GM12878 (cell line): ENCODE results near the gene ABCA9. TPM values are rescaled to one million over a fixed set of nuclear protein-coding genes. Genes with fewer than 3 reads are reported as not detected.

Experiments
- ATAC-seq: fragments of 200-7000 bp; cut with Tn5 transposase; 3 replicates; pipeline ENCODE4 v1.9.1; 2020; ENCODE audit warnings: mild to moderate bottlenecking, moderate library complexity
- BruUV-seq: library from RNA; stranded (reverse); fragments of 400-500 nt; replicated peaks from 2 replicates; lab custom pipeline; 2021; lab: Mats Ljungman, UMichigan
- CTCF ChIA-PET: fragments of 300-600 bp; sonication (Branson Sonifier 250); formaldehyde crosslinking; extraction: SDS; loops from one replicate; lab custom pipeline; 2021; ENCODE audit warnings: inconsistent platforms; lab: Yijun Ruan, JAX
- POLR2A ChIA-PET: fragments of 350-600 bp; formaldehyde crosslinking; extraction: SDS; loops from one replicate; lab custom pipeline; 2021; ENCODE audit warnings: inconsistent platforms; lab: Charles Lee
- RAD21 ChIA-PET: fragments of 300-600 bp; sonication (Branson Sonifier 250); formaldehyde crosslinking; loops from one replicate; lab custom pipeline; 2023; ENCODE audit warnings: antibody characterized with exemption; ENCODE audit not compliant: unreplicated experiment; lab: Charles Lee
- SMC1A ChIA-PET: fragments of 300-600 bp; sonication (Branson Sonifier 250); formaldehyde crosslinking; loops from one replicate; lab custom pipeline; 2023; ENCODE audit not compliant: unreplicated experiment, uncharacterized antibody; lab: Charles Lee
- DNase-seq: peaks from one replicate; pipeline ENCODE4 v3.0.0-alpha.2; 2011; ENCODE audit warnings: low read depth, low spot score
- FAIRE-seq: peaks from 3 replicates; lab custom pipeline; 2011; peaks lifted over from hg19 to GRCh38; lab: Jason Lieb, UNC
- H2AFZ ChIP-seq: 2 replicates; pipeline ENCODE4 v1.6.0; 2011; ENCODE audit warnings: low read depth, low read length, control low read depth; ENCODE audit not compliant: control insufficient read depth
- H3K27ac ChIP-seq: 2 replicates; pipeline ENCODE4 v1.5.1; 2011; ENCODE audit warnings: control low read depth; ENCODE audit not compliant: control insufficient read depth, insufficient read depth
- H3K27me3 ChIP-seq, 2 experiments: replicated peaks in 1 of 2; 2 replicates each; pipeline versions ENCODE4 v1.6.0 to v1.6.1; 2011; ENCODE audit warnings: low read length in 1 of 2; ENCODE audit not compliant: control insufficient read depth in 2 of 2, insufficient read depth in 2 of 2
- H3K36me3 ChIP-seq, 2 experiments: 2 replicates each; pipeline ENCODE4 v1.5.1; 2011; ENCODE audit warnings: low read length in 1 of 2; ENCODE audit not compliant: control insufficient read depth in 2 of 2, insufficient read depth in 2 of 2
- H3K4me1 ChIP-seq: 2 replicates; pipeline ENCODE4 v1.6.1; 2011; ENCODE audit warnings: mild to moderate bottlenecking, low read length, moderate library complexity, mixed read lengths; ENCODE audit not compliant: control insufficient read depth, insufficient read depth
- H3K4me2 ChIP-seq: 2 replicates; pipeline ENCODE4 v1.6.0; 2011; ENCODE audit warnings: control low read depth; ENCODE audit not compliant: control insufficient read depth, insufficient read depth
- H3K4me3 ChIP-seq: fragments of 200-600 bp; sonication (generic); 2 replicates; pipeline ENCODE4 v1.5.1; 2016
- H3K79me2 ChIP-seq: 2 replicates; pipeline ENCODE4 v1.6.0; 2011; ENCODE audit warnings: low read length; ENCODE audit not compliant: control insufficient read depth, insufficient read depth
- H3K9ac ChIP-seq: 2 replicates; pipeline ENCODE4 v1.8.0; 2011; ENCODE audit warnings: low read length, control low read depth, mixed read lengths; ENCODE audit not compliant: control insufficient read depth, insufficient read depth
- H3K9me3 ChIP-seq: replicated peaks from 3 replicates; pipeline ENCODE4 v1.5.1; 2011; ENCODE audit warnings: mild to moderate bottlenecking, low read length; ENCODE audit not compliant: control insufficient read depth, insufficient read depth
- H4K20me1 ChIP-seq: 2 replicates; pipeline ENCODE4 v1.6.0; 2011; ENCODE audit not compliant: control insufficient read depth, insufficient read depth
- DPF2 ChIP-seq: fragments of 450-650 bp; IDR thresholded peaks from 2 replicates; pipeline ENCODE4 v1.6.1; 2017; ENCODE audit warnings: mild to moderate bottlenecking
- EZH2 ChIP-seq: IDR thresholded peaks from 2 replicates; pipeline ENCODE4 v1.6.1; 2012; ENCODE audit warnings: low read depth, mild to moderate bottlenecking, control low read depth, inconsistent platforms, low read length, borderline replicate concordance; ENCODE audit not compliant: control insufficient read depth
- MYB ChIP-seq: fragments of 150-350 bp; IDR thresholded peaks from 2 replicates; pipeline ENCODE4 v1.6.1; 2014; ENCODE audit warnings: mild to moderate bottlenecking, low read depth, low read length, borderline replicate concordance
- TBL1XR1 ChIP-seq: IDR thresholded peaks from 2 replicates; pipeline ENCODE4 v1.6.1; 2012; ENCODE audit warnings: low read depth, low read length, improper control_type of control experiment
- WGBS: methylation state at CpG from one replicate; pipeline ENCODE4 v1.1.6; 2016; ENCODE audit warnings: low lambda C conversion rate; ENCODE audit not compliant: insufficient replicate concordance, insufficient coverage; ENCODE audit errors: missing lambda C conversion rate; 5-methylcytosine and 5-hydroxymethylcytosine counted together
- in situ Hi-C: fragments of 300-500 bp; cut with MboI; formaldehyde crosslinking; loops from 9 replicates; pipeline ENCODE4 v1.14.3; 2018; ENCODE audit warnings: mixed read lengths
- intact Hi-C: fragments of 100-400 bp; cut with micrococcal nuclease; formaldehyde crosslinking; loops from one replicate; pipeline ENCODE4 v1.14.2; 2022; ENCODE audit not compliant: unreplicated experiment
- polyA plus RNA-seq, 11 experiments: library from polyadenylated mRNA; depleted of rRNA in 4 of 11; unstranded in 6 of 11; stranded (reverse) in 5 of 11; fragments of >200 nt; fragmentation: Nextera tagmentation in 4 of 11; fragmentation: Illumina TruSeq in 1 of 11; extraction: Ambion mirVana in 4 of 11; extraction: Trizol in 1 of 11; gene quantifications; 1 replicate in 1 of 11; 2 replicates in 10 of 11; pipeline versions ENCODE4 v1.2.1 to v1.2.3, GENCODE V29; 2011 to 2016; ENCODE audit warnings: inconsistent platforms in 2 of 11, missing spikeins in 2 of 11, low read depth in 1 of 11
- total RNA-seq, 4 experiments: library from RNA; depleted of rRNA in 3 of 4; stranded (reverse); fragments of >200 nt in 3 of 4; fragmentation: Illumina TruSeq in 1 of 4; extraction: Trizol in 1 of 4; gene quantifications; 2 replicates each; pipeline versions ENCODE4 v1.2.1 to v1.2.3, GENCODE V29; 2013 to 2021
- TF ChIP-seq, protein P1 (sequence below): fragments of 150-350 bp; IDR thresholded peaks from 2 replicates; pipeline ENCODE4 v1.6.1; 2014; ENCODE audit warnings: mild to moderate bottlenecking, low read depth, low read length

ABCA9 gene
- total and polyA plus RNA-seq, 10 of the 15 experiments (the other 5 are each of a cell fraction or from before 2014, with no cell fraction given): under 0.01 to 2.9 (median 0.31) TPM

DNA sequence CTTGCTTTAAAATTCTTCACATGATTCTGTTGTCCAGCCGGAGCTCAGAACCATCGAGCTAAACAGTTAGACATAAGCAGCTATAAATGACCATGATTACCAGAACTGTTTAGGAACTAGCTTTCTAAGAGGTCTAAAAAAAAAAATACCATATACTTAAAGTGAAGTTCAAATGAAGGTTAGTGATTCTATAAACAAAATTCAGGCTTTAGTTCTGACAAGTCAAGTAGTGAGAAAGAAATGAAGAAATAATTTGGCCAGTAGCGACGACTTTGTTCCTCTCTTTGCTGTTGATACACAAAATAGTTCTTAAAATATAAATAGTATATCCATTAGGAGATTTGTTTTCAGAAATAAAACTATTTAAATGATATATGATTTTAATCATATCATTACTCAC, 133.2 kb downstream of the ABCA9 start:
- H3K27ac ChIP-seq: no peak overlapping the region
- in situ Hi-C loops (no loop called here), intact Hi-C loops (no loop called here)
- BruUV-seq: no TSS peak
- DNase-seq: no peak
- H3K4me1 ChIP-seq: no peaks in the 10 kb centered on the region
- H4K20me1 ChIP-seq: no peaks in the 10 kb centered on the region
- ATAC-seq: no peak
- ChIA-PET CTCF (interaction anchor here (0.7 kb wide), 1 partner anchor 132 kb away, joined by 3 read pairs; no protein-coding TSS in a partner anchor), RAD21 (interaction anchor here (0.7 kb wide), 1 partner anchor 20 kb away, joined by 3 read pairs; no protein-coding TSS in a partner anchor), POLR2A (no interaction called here), SMC1A (no interaction called here)
- no peak for FAIRE-seq
- no peak for TF ChIP-seq MYB
- TF ChIP-seq TBL1XR1: no peak
- no peak for TF ChIP-seq EZH2
- TF ChIP-seq DPF2: no peak
- no peak overlapping the region for H3K4me2 ChIP-seq
- no peak overlapping the region for H3K4me3 ChIP-seq
- WGBS: 58% methylated on average over 4 of the region's 4 CpGs
- H2AFZ ChIP-seq: no peak overlapping the region
- H3K36me3 ChIP-seq: no peaks in the 10 kb centered on the region
- H3K9me3 ChIP-seq: no peaks in the 10 kb centered on the region
- no peaks in the 10 kb centered on the region for H3K79me2 ChIP-seq
- no peak overlapping the region for H3K9ac ChIP-seq
- H3K27me3 ChIP-seq: no peaks in the 10 kb centered on the region

DNA sequence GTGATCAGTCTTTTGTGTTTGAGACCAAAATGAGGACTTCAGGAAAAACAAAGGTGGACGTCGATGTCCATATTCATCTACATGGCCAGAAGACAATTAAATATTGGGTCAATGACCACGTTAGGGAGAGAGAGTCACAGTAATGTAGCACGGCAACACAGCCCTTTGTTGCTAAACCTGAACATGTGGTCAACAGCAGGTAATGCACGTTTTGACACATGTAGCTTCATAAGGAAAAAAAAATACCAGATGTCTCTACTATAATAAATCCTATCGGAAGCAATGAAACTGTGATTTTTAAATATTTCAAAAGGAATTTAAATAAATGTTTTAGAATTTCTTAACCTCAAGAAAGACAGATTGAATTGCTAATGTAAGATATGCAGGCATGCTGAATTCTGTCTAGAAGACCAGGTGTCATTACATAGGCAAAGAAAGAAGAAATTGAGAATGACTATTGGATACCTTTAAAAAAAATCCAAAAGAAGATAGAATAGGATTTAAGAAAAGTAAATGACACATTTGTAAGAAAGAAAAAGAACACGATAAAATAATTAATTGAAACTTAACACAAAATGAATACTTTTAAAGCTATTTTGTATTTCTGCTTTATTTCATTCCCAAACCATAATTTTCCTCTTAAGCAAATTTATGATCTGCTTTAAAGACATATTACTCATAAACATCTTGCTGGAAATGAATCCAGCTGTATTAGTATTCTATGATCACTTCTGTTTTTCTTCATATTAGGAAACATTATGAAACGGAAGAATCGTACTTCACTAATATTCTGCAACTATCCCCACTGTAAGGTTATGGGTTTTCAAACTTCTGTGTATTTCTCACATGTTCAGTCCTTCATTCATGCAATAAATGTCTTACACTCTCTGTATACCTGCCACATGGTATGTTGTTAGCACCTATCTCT, 135.7 kb downstream of the ABCA9 start:
- in situ Hi-C loops (no loop called here), intact Hi-C loops (no loop called here)
- Histone ChIP-seq H3K36me3 (no peaks in the 10 kb centered on the region), H3K9me3 (no peaks in the 10 kb centered on the region), H3K9ac (no peak overlapping the region), H3K4me1 (no peaks in the 10 kb centered on the region), H3K79me2 (no peaks in the 10 kb centered on the region), H3K27ac (no peak overlapping the region), H3K4me2 (no peak overlapping the region), H2AFZ (no peak overlapping the region), H3K27me3 (no peaks in the 10 kb centered on the region), H4K20me1 (no peaks in the 10 kb centered on the region), H3K4me3 (no peak overlapping the region)
- no TSS peak for BruUV-seq
- POLR2A ChIA-PET: no interaction called here
- FAIRE-seq: no peak
- no peak for ATAC-seq
- SMC1A ChIA-PET: no interaction called here
- TF ChIP-seq MYB: no peak
- TF ChIP-seq, protein P1, sequence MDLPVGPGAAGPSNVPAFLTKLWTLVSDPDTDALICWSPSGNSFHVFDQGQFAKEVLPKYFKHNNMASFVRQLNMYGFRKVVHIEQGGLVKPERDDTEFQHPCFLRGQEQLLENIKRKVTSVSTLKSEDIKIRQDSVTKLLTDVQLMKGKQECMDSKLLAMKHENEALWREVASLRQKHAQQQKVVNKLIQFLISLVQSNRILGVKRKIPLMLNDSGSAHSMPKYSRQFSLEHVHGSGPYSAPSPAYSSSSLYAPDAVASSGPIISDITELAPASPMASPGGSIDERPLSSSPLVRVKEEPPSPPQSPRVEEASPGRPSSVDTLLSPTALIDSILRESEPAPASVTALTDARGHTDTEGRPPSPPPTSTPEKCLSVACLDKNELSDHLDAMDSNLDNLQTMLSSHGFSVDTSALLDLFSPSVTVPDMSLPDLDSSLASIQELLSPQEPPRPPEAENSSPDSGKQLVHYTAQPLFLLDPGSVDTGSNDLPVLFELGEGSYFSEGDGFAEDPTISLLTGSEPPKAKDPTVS: no peak
- no peak for DNase-seq
- RAD21 ChIA-PET: no interaction called here
- CTCF ChIA-PET: interaction anchor here (1.1 kb wide), 1 partner anchor 14 kb away, joined by 3 read pairs; no protein-coding TSS in a partner anchor
- 22% methylated on average over 9 of the region's 9 CpGs for WGBS
